Vagina (tissue), 2 donors: Measurements from ENCODE around the gene TST. TPM values are rescaled to one million over a fixed set of nuclear protein-coding genes. Genes with fewer than 3 reads are reported as not detected.
A peak's percentile ranks its signal among the peaks of the same experiment; 100 is the strongest.

Experiments
- DNase-seq, 2 donors: peaks; one replicate each; pipeline ENCODE4 v3.0.0-alpha.2; 2017; ENCODE audit errors: extremely low spot score in 2 of 2
- H3K27ac ChIP-seq: fragments of 200-600 bp; sonication (generic); one replicate; pipeline ENCODE4 v1.5.1; 2019
- H3K27me3 ChIP-seq: fragments of 200-600 bp; sonication (generic); one replicate; pipeline ENCODE4 v1.5.1; 2019
- H3K36me3 ChIP-seq, 2 donors: fragments of 200-600 bp; sonication (generic); one replicate each; pipeline ENCODE4 v1.5.1; 2017 to 2019
- H3K4me1 ChIP-seq: fragments of 200-600 bp; sonication (generic); one replicate; pipeline ENCODE4 v1.5.1; 2019
- H3K4me3 ChIP-seq, 2 donors: fragments of 200-600 bp; sonication (generic); 1 replicate in 1 of 2; 2 replicates in 1 of 2; pipeline ENCODE4 v1.5.1; 2016 to 2019
- H3K9me3 ChIP-seq: fragments of 200-600 bp; sonication (generic); one replicate; pipeline ENCODE4 v1.5.1; 2019
- POLR2A ChIP-seq, 2 donors: fragments of 450-650 bp; IDR thresholded peaks; one replicate each; pipeline ENCODE4 v1.6.1; 2017; ENCODE audit warnings: antibody characterized with exemption in 2 of 2, mild to moderate bottlenecking in 2 of 2, moderate library complexity in 2 of 2
- POLR2AphosphoS5 ChIP-seq, 2 donors: sonication (generic); formaldehyde crosslinking; IDR thresholded peaks; one replicate each; pipeline ENCODE4 v1.9.0; 2017; ENCODE audit warnings: antibody characterized with exemption in 2 of 2, mild to moderate bottlenecking in 2 of 2, low read depth in 1 of 2; ENCODE audit not compliant: insufficient read depth in 1 of 2
- intact Hi-C: fragments of 100-400 bp; cut with DNase I; formaldehyde crosslinking; loops from one replicate; pipeline ENCODE4 v1.15.1; 2023
- total RNA-seq: library from RNA; depleted of rRNA; stranded (reverse); fragments of >200 nt; gene quantifications from one replicate; pipeline ENCODE4 v1.2.3, GENCODE V29; 2016
- TF ChIP-seq, protein P1 (sequence below), 3 experiments: fragments of 450-650 bp in 2 of 3; fragments of 200-600 bp in 1 of 3; sonication (generic) in 1 of 3; IDR thresholded peaks; one replicate each; pipeline ENCODE4 v1.5.1; 2017 to 2019; ENCODE audit warnings: antibody characterized with exemption in 3 of 3, mild to moderate bottlenecking in 2 of 3, moderate library complexity in 2 of 3

The TST gene
- total RNA-seq, 1 donor from 2014 or later, result 50.8 TPM

- no peak for DNase-seq
- Histone ChIP-seq H3K27ac (no peak overlapping the region), H3K4me3 (no peak overlapping the region), H3K4me1 (peaks cover 26% of the 10 kb centered on the region), H3K9me3 (no peaks in the 10 kb centered on the region), H3K27me3 (no peaks in the 10 kb centered on the region), H3K36me3 (no peaks in the 10 kb centered on the region)
- TF ChIP-seq, protein P1, sequence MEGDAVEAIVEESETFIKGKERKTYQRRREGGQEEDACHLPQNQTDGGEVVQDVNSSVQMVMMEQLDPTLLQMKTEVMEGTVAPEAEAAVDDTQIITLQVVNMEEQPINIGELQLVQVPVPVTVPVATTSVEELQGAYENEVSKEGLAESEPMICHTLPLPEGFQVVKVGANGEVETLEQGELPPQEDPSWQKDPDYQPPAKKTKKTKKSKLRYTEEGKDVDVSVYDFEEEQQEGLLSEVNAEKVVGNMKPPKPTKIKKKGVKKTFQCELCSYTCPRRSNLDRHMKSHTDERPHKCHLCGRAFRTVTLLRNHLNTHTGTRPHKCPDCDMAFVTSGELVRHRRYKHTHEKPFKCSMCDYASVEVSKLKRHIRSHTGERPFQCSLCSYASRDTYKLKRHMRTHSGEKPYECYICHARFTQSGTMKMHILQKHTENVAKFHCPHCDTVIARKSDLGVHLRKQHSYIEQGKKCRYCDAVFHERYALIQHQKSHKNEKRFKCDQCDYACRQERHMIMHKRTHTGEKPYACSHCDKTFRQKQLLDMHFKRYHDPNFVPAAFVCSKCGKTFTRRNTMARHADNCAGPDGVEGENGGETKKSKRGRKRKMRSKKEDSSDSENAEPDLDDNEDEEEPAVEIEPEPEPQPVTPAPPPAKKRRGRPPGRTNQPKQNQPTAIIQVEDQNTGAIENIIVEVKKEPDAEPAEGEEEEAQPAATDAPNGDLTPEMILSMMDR (IDR thresholded peaks at IDR 0.05), result no peak
- TF ChIP-seq POLR2A (IDR thresholded peaks at IDR 0.05) (no peak), POLR2AphosphoS5 (IDR thresholded peaks at IDR 0.05; ENCODE audit: insufficient read depth in 1 of 2, low read depth in 1 of 2) (no peak)
- intact Hi-C loops, result no loop called here
Measured at GRCh38 chr22:37036655-37037377, 17.6 kb upstream of the TST start.

DNA sequence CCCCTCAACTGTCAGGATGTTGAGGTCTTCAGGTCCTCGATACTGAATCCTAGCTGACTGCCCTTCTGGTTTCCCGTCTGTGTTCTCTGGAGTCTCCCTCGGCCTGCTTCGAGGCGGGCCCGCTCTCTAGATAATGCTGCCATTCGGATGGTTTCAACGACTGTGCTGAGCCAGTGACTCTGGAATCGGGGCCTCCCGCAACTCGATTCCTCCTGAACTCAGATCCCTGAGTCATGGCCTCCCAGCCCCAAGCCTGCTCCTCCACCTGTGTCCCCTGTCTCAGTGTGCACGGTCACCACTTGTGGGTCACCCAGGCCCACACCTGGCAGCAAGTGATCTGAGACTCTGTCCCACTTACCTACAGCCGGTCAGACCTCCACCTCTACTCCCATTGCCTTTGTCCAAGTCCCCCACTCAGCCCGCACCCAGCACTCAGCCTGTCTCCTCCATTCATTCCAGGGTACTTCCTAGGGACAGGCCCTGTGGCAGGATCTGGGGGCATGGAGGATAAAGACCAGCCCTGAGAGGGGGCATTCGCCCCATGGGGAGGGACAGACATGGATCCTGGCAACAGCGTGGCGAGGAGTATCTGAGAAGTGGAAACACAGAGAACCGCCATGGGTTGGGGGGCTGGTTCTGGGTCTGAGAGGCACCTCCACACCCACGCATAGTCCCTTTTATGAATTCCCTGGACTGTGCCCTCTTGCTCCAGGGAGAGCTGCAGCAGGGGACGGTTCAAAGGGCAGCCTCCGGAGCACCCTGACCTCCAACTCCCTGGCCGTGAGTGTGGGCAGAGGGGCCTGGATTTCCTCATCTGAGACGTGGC, 14.6 kb upstream of the TST start:
- Histone ChIP-seq H3K36me3 (peaks cover 0 to 12% of the 10 kb centered on the region in 2 donors), H3K4me1 (peaks cover 16% of the 10 kb centered on the region), H3K4me3 (no peak overlapping the region), H3K27ac (no peak overlapping the region), H3K27me3 (no peaks in the 10 kb centered on the region), H3K9me3 (no peaks in the 10 kb centered on the region)
- intact Hi-C loops, result no loop called here
- TF ChIP-seq, protein P1 (IDR thresholded peaks at IDR 0.05), result no peak
- TF ChIP-seq POLR2A (IDR thresholded peaks at IDR 0.05) (no peak), POLR2AphosphoS5 (IDR thresholded peaks at IDR 0.05; ENCODE audit: insufficient read depth in 1 of 2, low read depth in 1 of 2) (no peak)
- no peak for DNase-seq

GRCh38 chr22:37032535-37033460, 13.6 kb upstream of the TST start:
- DNase-seq, result no peak
- Histone ChIP-seq H3K4me3 (no peak overlapping the region), H3K9me3 (no peaks in the 10 kb centered on the region), H3K27ac (no peak overlapping the region), H3K36me3 (peaks cover 0 to 16% of the 10 kb centered on the region in 2 donors), H3K27me3 (no peaks in the 10 kb centered on the region), H3K4me1 (peaks cover 16% of the 10 kb centered on the region)
- intact Hi-C loops, result no loop called here
- no peak for TF ChIP-seq POLR2A (IDR thresholded peaks at IDR 0.05)
- peak in 1 of 2 donors; percentile 35 for TF ChIP-seq POLR2AphosphoS5 (IDR thresholded peaks at IDR 0.05; ENCODE audit: insufficient read depth in 1 of 2, low read depth in 1 of 2)

DNA sequence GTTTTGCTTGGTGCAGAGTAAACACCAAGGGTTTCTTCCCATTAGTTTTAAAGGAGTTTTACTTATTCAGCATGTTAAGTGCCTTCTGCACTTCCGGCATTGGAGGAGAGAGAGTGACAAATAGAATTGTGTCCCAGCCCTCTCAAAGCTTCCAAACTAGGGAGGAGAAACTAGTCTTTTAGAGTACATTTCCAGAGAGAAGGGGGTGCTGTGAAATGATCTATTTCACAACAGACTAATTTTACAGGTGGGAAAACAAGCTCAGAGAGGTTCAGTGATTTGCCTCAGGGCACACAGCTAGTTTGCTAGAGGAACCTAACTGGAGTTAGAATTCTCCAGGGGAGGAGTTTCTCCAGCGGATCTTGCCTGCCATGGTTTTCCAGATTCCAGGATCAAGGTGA, 12.9 kb upstream of the TST start:
- Histone ChIP-seq H3K36me3 (peaks cover 0 to 23% of the 10 kb centered on the region in 2 donors), H3K4me3 (no peak overlapping the region), H3K9me3 (no peaks in the 10 kb centered on the region), H3K27me3 (no peaks in the 10 kb centered on the region), H3K27ac (no peak overlapping the region), H3K4me1 (peaks cover 16% of the 10 kb centered on the region)
- DNase-seq, result no peak
- intact Hi-C loops, result no loop called here
- TF ChIP-seq, protein P1 (IDR thresholded peaks at IDR 0.05), result no peak
- TF ChIP-seq POLR2AphosphoS5 (IDR thresholded peaks at IDR 0.05; ENCODE audit: insufficient read depth in 1 of 2, low read depth in 1 of 2), result no peak
- no peak for TF ChIP-seq POLR2A (IDR thresholded peaks at IDR 0.05)
